CD4-positive, alpha-beta T cell treated with Interleukin-21 for 1 hour (primary cell): Measurements from ENCODE around the gene CA10.

Experiments used
- DNase-seq: peaks from one replicate; pipeline ENCODE4 v3.0.0-alpha.2; 2020

CA10 gene

GRCh38 chr17:52041123-52041617 is 117.3 kb downstream of the CA10 start:
- no peak for DNase-seq

GRCh38 chr17:52036416-52036815 is 122.1 kb downstream of the CA10 start:
- DNase-seq: no peak

GRCh38 chr17:52035336-52035915 is 123.1 kb downstream of the CA10 start:
- no peak for DNase-seq

- DNase-seq: no peak
Observed at GRCh38 chr17:52032454-52032853, 126.1 kb downstream of the CA10 start.

- DNase-seq: no peak
Observed at GRCh38 chr17:52030052-52030451, 128.5 kb downstream of the CA10 start.

GRCh38 chr17:52027620-52028295 is 130.8 kb downstream of the CA10 start:
- no peak for DNase-seq

- DNase-seq: no peak
Observed at GRCh38 chr17:52027081-52027480, 131.4 kb downstream of the CA10 start.

GRCh38 chr17:52026075-52026474 is 132.4 kb downstream of the CA10 start:
- DNase-seq: no peak

- DNase-seq: no peak
Observed at GRCh38 chr17:52025236-52025635, 133.3 kb downstream of the CA10 start.

- no peak for DNase-seq
Observed at GRCh38 chr17:52024300-52024870, 134.1 kb downstream of the CA10 start.

GRCh38 chr17:52011064-52011463 is 147.4 kb downstream of the CA10 start:
- no peak for DNase-seq

- no peak for DNase-seq
Observed at GRCh38 chr17:51999654-52000053, 158.9 kb downstream of the CA10 start.

GRCh38 chr17:51997723-51998122 is 160.8 kb downstream of the CA10 start:
- no peak for DNase-seq

GRCh38 chr17:51995797-51996403 is 162.6 kb downstream of the CA10 start:
- no peak for DNase-seq

- no peak for DNase-seq
Observed at GRCh38 chr17:51992864-51993416, 165.6 kb downstream of the CA10 start.

GRCh38 chr17:51971121-51971520 is 187.4 kb downstream of the CA10 start:
- DNase-seq: no peak

GRCh38 chr17:51961689-51962088 is 196.8 kb downstream of the CA10 start:
- no peak for DNase-seq

GRCh38 chr17:51957786-51958185 is 200.7 kb downstream of the CA10 start:
- DNase-seq: no peak

- DNase-seq: no peak
Observed at GRCh38 chr17:51955245-51955644, 203.3 kb downstream of the CA10 start.

GRCh38 chr17:51954232-51954765 is 204.2 kb downstream of the CA10 start:
- DNase-seq: no peak

- no peak for DNase-seq
Observed at GRCh38 chr17:51951741-51952140, 206.8 kb downstream of the CA10 start.

GRCh38 chr17:51948128-51948527 is 210.4 kb downstream of the CA10 start:
- no peak for DNase-seq

- no peak for DNase-seq
Observed at GRCh38 chr17:51947160-51947735, 211.3 kb downstream of the CA10 start.
